NCI-H2107 treated with DMSO at 0.1 percent for 48 hours (cell line): Measurements from ENCODE around the gene DUSP18.
A peak's percentile ranks its signal among the peaks of the same experiment; 100 is the strongest.
"Not testable (repeated sequence)": the region's sequence is repeated elsewhere in the genome, so short reads cannot be mapped to it uniquely, and the experiment has no call there.

ENCODE experiments used
- DNase-seq: peaks from one replicate; lab custom pipeline; 2025; ENCODE audit not compliant: unreplicated experiment; lab: John Stamatoyannopoulos, UW

Gene DUSP18

DNA sequence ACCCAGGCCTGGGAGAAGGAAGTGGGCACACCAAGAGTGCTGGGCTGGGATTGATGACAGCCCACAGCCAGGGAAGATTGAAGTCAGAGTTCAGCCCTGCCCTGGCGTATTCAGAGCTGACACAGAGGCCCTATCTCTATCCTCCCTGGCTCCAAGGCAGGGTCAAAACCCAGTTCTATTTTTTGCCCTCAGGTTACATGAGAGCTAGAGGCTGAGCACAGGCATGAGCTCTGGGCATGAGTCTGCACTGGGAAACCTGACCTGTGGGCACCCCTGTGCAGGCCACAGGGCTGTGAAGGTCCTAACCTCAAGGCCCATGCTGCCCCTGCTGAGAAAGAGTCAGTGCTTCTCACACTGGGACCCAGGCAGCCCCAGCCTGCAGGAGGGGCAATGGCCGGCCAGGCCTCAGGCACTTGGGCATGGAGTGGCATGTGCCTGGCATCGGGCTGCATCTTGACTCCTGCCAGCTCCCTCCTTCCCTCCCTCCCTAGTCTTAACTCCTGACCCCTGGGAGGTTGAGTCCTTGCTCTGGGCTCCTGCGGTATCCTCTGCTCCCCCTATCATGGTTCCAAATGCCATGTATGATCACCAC, 26.7 kb downstream of the DUSP18 start:
- DNase-seq: no peak

DNA sequence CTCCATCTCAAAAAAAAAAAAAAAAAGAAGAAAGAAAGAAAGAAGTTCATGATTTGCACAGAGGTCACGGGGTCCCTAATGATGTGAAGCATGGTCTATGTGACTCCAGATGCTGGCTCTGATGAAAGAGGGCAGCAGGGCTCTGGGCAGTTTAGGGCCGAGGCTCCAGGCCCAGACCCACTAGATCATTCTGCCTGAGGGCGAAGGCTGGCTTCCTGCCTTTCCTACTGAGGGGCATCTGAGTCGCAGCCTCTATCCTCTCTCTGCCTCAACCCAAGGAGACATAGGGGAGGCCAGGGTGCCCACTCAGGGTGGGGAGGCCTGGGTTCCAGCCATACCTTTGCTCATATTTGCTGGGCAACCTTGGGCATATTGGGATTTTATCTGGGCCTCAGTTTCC, 27.3 kb downstream of the DUSP18 start:
- no peak for DNase-seq

DNA sequence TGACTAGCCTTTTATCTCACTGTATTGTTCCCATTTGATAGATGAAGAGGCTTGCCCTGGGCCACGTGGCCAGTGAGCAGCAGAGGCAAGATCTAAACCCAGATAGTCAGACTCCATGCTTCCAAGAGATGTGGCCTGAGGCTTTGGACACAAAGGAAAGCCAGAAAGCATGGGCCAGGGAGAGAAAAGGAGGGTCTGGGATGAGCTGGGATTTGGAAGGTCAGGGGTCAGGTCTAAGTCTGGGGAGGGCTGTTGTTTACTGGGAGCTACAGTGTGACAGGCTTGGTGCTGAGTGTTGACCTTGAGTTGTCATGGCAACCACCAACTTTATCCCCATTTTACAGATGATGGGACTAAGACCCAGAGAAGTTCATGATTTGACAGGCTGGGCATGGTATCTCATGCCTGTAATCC, 30.0 kb downstream of the DUSP18 start:
- DNase-seq: no peak

DNA sequence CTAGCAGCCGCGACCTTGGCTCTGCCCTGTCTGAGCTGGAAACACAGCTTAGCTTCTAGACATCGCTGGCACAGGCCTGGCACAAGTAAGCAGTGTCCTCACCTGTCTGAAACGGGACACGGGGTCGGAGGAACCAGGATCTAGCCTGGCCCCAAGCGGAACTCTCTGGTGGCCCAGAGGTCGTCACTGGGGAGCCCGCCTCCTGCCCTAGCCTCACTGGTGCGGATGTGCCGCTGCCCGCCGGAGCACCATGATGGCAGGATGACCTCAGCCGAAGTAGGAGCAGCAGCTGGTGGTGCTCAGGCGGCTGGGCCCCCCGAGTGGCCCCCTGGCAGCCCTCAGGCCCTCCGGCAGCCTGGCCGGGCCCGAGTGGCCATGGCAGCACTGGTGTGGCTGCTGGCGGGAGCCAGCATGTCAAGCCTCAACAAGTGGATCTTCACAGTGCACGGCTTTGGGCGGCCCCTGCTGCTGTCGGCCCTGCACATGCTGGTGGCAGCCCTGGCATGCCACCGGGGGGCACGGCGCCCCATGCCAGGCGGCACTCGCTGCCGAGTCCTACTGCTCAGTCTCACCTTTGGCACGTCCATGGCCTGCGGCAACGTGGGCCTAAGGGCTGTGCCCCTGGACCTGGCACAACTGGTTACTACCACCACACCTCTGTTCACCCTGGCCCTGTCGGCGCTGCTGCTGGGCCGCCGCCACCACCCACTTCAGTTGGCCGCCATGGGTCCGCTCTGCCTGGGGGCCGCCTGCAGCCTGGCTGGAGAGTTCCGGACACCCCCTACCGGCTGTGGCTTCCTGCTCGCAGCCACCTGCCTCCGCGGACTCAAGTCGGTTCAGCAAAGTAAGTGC, 31.2 kb downstream of the DUSP18 start:
- no peak for DNase-seq

DNA sequence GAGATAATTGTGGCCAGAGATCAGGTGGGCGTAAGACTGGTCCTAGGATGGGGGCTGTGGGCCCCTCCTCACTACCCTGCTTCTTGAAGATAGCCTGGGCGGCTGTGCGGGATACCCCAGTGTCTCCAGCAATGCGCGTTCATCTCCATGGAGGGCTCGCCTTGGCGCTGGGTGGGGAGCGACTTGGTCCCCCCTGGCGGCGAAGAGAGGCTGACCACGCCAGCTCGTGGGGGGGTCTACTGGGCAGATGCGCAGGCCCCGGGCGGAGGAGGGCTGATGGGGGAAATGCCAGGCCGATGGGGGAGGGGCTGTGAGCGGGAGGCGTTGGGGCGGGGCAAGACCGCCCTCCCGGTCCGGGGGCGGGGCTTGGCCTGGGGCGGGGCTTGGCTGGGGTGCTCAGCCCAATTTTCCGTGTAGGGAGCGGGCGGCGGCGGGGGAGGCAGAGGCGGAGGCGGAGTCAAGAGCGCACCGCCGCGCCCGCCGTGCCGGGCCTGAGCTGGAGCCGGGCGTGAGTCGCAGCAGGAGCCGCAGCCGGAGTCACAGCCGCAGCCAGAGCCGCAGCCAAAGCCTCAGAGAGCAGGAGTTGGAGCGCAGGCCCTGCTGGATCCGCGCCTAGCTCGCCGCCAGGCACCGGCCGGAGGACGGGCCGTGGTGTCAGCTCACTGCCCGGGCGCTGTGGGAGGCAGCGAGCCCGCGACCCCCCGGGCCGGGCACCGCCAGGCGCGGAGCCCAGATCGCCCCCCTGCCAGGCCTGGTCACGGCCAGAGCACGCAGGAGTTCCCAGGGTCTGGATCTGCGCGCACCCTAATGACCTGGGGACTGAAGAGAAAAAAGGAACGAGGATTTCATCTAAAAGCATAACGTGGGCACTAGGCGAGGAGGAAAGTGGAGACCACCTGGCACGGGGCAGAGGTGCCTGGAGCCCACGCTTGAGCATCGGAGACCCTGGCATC, 32.1 kb downstream of the DUSP18 start, which contains the start of gene SLC35E4:
Gene SLC35E4 (plus strand): TSS at position 509 of the 953 bp plus-strand sequence. CDS start 670 bp downstream, outside the sequence.
- peak; percentile 13 for DNase-seq

DNA sequence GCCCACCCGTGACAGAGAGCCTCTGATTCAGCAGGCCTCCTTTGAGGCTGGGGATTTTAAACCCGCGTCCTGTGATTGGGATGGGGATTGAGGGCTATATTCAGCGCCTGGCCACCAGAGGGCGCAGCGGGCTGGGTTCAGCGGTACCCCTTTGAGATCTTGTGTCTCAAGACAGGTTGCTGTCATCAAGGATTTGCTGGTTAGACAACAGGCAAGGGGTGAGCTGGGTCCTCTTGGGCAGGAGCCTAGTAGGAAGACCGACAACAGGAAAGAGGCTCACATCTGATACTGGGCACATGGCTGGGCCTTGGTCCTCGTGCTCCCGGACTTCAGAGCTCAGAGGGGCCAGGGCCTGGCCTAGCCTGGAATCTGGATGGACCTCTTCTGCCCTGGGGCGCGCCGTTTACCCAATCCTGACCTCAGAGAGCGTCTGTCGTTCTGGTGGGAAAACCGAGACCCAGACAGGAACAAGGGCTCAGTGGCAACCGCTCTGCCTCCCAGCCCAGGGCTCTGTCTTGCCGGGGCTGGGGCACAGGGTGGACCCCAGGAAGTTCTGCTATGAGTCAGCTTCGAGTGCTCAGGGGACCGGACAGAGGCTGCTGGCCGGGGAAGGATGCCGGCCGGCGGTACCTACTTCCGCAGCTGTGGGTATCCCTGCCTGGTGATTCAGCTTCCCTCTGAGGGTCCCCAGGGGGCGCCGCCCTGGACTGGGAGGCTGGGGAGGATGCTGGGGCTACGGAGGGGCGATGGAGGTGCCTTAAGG, 33.0 kb downstream of the DUSP18 start:
- peak; percentile 53 for DNase-seq

DNA sequence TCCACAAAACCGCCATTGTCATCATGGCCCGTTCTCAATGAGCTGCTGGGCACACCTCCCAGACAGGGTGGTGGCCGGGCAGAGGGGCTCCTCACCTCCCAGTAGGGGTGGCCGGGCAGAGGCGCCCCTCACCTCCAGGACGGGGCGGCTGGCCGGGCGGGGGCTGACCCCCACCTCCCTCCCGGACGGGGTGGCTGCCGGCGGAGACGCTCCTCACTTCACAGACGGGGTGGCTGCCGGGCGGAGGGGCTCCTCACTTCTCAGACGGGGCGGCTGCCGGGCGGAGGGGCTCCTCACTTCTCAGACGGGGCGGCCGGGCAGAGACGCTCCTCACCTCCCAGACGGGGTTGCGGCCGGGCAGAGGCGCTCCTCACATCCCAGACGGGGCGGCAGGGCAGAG, 36.2 kb downstream of the DUSP18 start:
- DNase-seq: not testable (repeated sequence)

DNA sequence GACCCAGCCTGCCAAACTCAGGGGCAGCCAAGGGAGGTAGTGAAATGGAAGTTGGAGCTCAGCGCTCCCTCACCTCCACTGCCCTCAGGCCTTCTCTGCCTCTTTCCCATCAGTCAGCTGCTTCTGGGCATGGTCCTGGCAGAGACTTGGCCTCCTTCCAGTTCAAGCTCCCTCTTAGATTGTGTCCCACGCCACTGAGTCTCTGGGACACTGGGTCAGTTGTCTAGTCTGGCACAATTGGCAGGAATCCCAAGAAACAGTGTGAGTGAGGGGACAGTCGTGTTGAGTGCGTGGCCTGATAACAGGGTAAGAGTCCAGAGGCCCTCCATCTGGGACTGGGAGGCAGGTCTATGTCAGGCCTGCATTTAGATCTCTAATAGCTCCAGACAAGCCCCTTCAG, 39.2 kb downstream of the DUSP18 start:
- DNase-seq: no peak

DNA sequence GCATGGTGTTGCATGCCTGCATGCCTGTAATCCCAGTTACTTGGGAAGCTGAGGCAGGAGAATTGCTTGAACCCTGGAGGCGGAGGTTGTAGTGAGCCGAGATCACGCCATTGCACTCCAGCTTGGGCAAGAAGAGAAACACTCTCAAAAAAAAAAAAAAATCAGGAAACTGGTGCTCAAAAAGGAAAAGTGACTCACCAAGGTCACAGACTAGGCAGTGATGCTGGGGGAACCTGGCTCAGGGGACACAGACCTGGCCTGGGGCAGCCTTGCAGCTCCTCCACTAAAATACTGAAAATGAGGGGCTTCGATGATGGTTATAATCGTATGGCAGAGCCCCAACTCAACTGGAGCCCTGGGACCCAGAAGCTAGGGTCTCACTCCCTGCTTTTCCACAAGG, 40.2 kb downstream of the DUSP18 start:
- no peak for DNase-seq

DNA sequence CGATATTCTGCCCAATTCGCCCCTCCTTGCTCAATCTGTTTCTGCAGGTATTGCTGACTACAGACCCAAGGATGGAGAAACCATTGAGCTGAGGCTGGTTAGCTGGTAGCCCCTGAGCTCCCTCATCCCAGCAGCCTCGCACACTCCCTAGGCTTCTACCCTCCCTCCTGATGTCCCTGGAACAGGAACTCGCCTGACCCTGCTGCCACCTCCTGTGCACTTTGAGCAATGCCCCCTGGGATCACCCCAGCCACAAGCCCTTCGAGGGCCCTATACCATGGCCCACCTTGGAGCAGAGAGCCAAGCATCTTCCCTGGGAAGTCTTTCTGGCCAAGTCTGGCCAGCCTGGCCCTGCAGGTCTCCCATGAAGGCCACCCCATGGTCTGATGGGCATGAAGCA, 41.3 kb downstream of the DUSP18 start:
- no peak for DNase-seq

DNA sequence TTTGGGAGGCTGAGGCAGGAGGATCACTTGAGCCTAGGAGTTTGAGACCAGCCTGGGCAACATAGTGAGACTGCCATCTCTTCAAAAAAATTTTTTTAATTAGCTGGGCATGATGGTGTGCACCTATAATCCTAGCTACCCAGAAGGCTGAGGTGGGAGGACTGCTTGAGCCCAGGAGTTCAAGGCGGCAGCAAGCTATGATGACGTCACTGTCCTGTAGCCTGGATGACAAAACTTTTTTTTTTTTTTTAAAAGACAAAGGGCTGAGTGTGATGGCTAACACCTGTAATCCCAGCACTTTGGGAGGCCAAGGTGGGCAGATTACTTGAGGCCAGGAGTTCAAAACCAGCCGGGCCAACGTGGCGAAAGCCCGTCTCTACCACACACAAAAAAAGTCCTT, 47.8 kb downstream of the DUSP18 start:
- DNase-seq: not testable (repeated sequence)

DNA sequence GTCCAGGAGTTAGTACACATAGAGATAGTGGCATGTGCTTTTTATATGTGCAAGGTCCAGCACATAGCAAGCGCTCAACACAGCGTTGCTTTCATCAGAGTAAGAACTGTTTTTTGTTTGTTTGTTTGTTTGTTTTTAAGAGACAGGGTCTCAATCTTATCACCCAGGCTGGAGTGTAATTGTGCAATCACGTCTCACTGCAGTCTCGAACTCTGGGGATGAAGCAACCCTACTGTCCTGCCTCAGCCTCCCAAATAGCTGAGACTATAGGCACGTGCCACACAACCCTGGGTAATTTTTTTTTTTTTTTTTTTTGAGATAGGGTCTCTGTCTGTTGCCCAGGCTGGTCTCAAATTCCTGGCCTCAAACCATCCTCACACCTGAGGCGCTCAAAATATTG, 49.9 kb downstream of the DUSP18 start:
- DNase-seq: no peak

DNA sequence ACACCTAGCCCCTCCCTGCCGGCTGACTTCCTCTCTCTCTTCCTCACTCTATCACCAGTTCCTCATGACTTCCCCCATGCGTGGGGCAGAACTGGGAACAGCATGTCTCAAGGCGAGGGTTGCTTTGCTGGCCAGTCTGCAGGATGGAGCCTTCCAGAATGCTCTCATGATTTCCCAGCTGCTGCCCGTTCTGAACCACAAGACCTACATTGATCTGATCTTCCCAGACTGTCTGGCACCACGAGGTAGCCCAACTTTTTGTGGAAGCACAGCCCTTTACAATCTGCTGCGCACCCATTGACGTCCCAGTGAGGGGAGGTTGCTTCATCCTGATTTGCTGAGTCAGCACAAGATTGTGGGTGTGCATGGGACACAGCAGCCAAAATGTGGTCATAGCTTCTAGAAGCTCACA, 52.1 kb downstream of the DUSP18 start:
- DNase-seq: no peak

DNA sequence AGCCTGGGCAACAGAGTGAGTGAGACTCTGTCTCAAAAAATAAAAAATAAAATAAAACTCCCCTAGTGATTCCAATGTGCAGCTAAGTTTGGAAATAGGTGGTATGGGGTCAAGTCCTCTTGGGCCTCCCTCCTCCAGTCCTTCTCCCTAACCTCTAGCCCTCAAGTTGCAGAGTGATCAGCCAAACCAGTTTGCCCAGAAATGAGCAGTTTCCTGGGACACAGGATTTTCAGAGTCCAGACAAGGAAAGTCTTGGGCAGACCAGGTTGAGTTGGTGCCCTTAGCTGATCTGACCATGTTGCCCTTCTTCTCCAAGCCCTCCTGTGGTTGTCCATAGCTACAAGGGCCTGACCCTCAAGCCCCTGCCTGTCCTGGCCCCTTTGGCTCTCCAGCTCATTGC, 52.8 kb downstream of the DUSP18 start:
- DNase-seq: no peak

DNA sequence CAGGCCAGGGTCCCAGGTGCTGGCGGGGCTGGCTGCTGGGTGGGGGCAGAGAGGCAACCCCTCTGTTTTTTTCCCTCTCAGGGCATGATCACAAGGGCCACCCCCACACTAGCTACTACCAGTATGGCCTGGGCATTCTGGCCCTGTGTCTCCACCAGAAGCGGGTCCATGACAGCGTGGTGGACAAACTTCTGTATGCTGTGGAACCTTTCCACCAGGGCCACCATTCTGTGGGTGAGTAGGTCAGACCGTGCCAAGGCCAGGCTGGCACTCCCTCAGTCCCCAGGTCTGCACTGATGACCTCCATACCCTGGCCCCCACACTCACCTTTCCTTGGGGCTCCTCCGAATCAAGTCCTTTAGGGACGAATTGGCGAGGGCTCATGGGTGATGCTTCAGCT, 53.4 kb downstream of the DUSP18 start:
- DNase-seq: no peak

DNA sequence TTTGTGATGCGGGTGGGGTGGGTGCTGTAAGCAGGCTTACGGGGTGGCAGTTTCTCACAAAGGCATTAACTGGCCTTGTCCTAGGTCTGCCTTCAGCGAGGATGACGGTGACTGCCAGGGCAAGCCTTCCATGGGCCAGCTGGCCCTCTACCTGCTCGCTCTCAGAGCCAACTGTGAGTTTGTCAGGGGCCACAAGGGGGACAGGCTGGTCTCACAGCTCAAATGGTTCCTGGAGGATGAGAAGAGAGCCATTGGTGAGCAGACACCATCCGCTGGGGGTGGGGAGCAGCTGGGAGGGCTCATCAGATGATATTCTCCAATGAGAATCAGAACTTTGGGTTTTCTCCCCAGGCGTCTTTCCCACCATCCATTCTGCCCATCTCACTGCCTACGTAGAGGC, 54.9 kb downstream of the DUSP18 start:
- no peak for DNase-seq
